ENCODE data around the gene LRP6.

Gene LRP6

GRCh38 chr12:12207746-12208145 is 59.1 kb downstream of the LRP6 start:
- Histone ChIP-seq H3K36me3 (ENCODE audit: control insufficient read depth in 5 of 5, insufficient read depth in 5 of 5, low read length in 5 of 5) (no peaks in the 10 kb centered on the region), H3K27ac (ENCODE audit: low read depth, low read length) (no peak overlapping the region), H3K4me3 (ENCODE audit: low read depth in 1 of 5, low read length in 5 of 5) (no peak overlapping the region), H3K4me1 (ENCODE audit: control insufficient read depth in 5 of 5, insufficient read depth in 5 of 5, low read length in 5 of 5) (no peaks in the 10 kb centered on the region), H3K9ac (ENCODE audit: low read length in 5 of 5) (no peak overlapping the region), H3K9me3 (ENCODE audit: control insufficient read depth in 5 of 5, low read length in 5 of 5) (no peaks in the 10 kb centered on the region), H3K27me3 (ENCODE audit: control insufficient read depth in 5 of 5, insufficient read depth in 4 of 5, low read length in 5 of 5) (no peaks in the 10 kb centered on the region)

- H3K27ac ChIP-seq (ENCODE audit: low read depth, low read length) = no peak overlapping the region
- H3K9ac ChIP-seq (ENCODE audit: low read length in 5 of 5) = no peak overlapping the region
- H3K36me3 ChIP-seq (ENCODE audit: control insufficient read depth in 5 of 5, insufficient read depth in 5 of 5, low read length in 5 of 5) = peaks cover 0 to 5% (median 3%) of the 10 kb centered on the region in 5 donors
- no peaks in the 10 kb centered on the region for H3K9me3 ChIP-seq (ENCODE audit: control insufficient read depth in 5 of 5, low read length in 5 of 5)
- H3K27me3 ChIP-seq (ENCODE audit: control insufficient read depth in 5 of 5, insufficient read depth in 4 of 5, low read length in 5 of 5) = no peaks in the 10 kb centered on the region
- no peak overlapping the region for H3K4me3 ChIP-seq (ENCODE audit: low read depth in 1 of 5, low read length in 5 of 5)
- no peaks in the 10 kb centered on the region for H3K4me1 ChIP-seq (ENCODE audit: control insufficient read depth in 5 of 5, insufficient read depth in 5 of 5, low read length in 5 of 5)
Measured at GRCh38 chr12:12206776-12207388, 60.0 kb downstream of the LRP6 start.

- Histone ChIP-seq H3K4me3 (ENCODE audit: low read depth in 1 of 5, low read length in 5 of 5) (no peak overlapping the region), H3K9me3 (ENCODE audit: control insufficient read depth in 5 of 5, low read length in 5 of 5) (peaks cover 0 to 4% (median 2%) of the 10 kb centered on the region in 5 donors), H3K9ac (ENCODE audit: low read length in 5 of 5) (no peak overlapping the region), H3K36me3 (ENCODE audit: control insufficient read depth in 5 of 5, insufficient read depth in 5 of 5, low read length in 5 of 5) (peaks cover 0 to 8% (median 8%) of the 10 kb centered on the region in 5 donors), H3K27ac (ENCODE audit: low read depth, low read length) (no peak overlapping the region), H3K4me1 (ENCODE audit: control insufficient read depth in 5 of 5, insufficient read depth in 5 of 5, low read length in 5 of 5) (no peaks in the 10 kb centered on the region), H3K27me3 (ENCODE audit: control insufficient read depth in 5 of 5, insufficient read depth in 4 of 5, low read length in 5 of 5) (no peaks in the 10 kb centered on the region)
Measured at GRCh38 chr12:12202747-12203146, 64.1 kb downstream of the LRP6 start.

GRCh38 chr12:12202105-12202504 is 64.7 kb downstream of the LRP6 start:
- H3K27me3 ChIP-seq (ENCODE audit: control insufficient read depth in 5 of 5, insufficient read depth in 4 of 5, low read length in 5 of 5) = no peaks in the 10 kb centered on the region
- peaks cover 0 to 8% (median 8%) of the 10 kb centered on the region in 5 donors for H3K36me3 ChIP-seq (ENCODE audit: control insufficient read depth in 5 of 5, insufficient read depth in 5 of 5, low read length in 5 of 5)
- H3K4me3 ChIP-seq (ENCODE audit: low read depth in 1 of 5, low read length in 5 of 5) = no peak overlapping the region
- peaks cover 0 to 11% (median 2%) of the 10 kb centered on the region in 5 donors for H3K9me3 ChIP-seq (ENCODE audit: control insufficient read depth in 5 of 5, low read length in 5 of 5)
- no peak overlapping the region for H3K9ac ChIP-seq (ENCODE audit: low read length in 5 of 5)
- H3K4me1 ChIP-seq (ENCODE audit: control insufficient read depth in 5 of 5, insufficient read depth in 5 of 5, low read length in 5 of 5) = no peaks in the 10 kb centered on the region
- no peak overlapping the region for H3K27ac ChIP-seq (ENCODE audit: low read depth, low read length)

- Histone ChIP-seq H3K4me3 (ENCODE audit: low read depth in 1 of 5, low read length in 5 of 5) (no peak overlapping the region), H3K9ac (ENCODE audit: low read length in 5 of 5) (no peak overlapping the region), H3K27me3 (ENCODE audit: control insufficient read depth in 5 of 5, insufficient read depth in 4 of 5, low read length in 5 of 5) (no peaks in the 10 kb centered on the region), H3K36me3 (ENCODE audit: control insufficient read depth in 5 of 5, insufficient read depth in 5 of 5, low read length in 5 of 5) (peaks cover 0 to 8% (median 8%) of the 10 kb centered on the region in 5 donors), H3K9me3 (ENCODE audit: control insufficient read depth in 5 of 5, low read length in 5 of 5) (peaks cover 0 to 11% (median 2%) of the 10 kb centered on the region in 5 donors), H3K27ac (ENCODE audit: low read depth, low read length) (no peak overlapping the region), H3K4me1 (ENCODE audit: control insufficient read depth in 5 of 5, insufficient read depth in 5 of 5, low read length in 5 of 5) (no peaks in the 10 kb centered on the region)
Measured at GRCh38 chr12:12201274-12201758, 65.5 kb downstream of the LRP6 start.

- Histone ChIP-seq H3K36me3 (ENCODE audit: control insufficient read depth in 5 of 5, insufficient read depth in 5 of 5, low read length in 5 of 5) (peaks cover 0 to 8% (median 8%) of the 10 kb centered on the region in 5 donors), H3K27me3 (ENCODE audit: control insufficient read depth in 5 of 5, insufficient read depth in 4 of 5, low read length in 5 of 5) (no peaks in the 10 kb centered on the region)
Measured at GRCh38 chr12:12200363-12200762, 66.5 kb downstream of the LRP6 start.

GRCh38 chr12:12198124-12198523 is 68.7 kb downstream of the LRP6 start:
- H3K9me3 ChIP-seq (ENCODE audit: control insufficient read depth in 5 of 5, low read length in 5 of 5) = peaks cover 2 to 11% (median 7%) of the 10 kb centered on the region in 5 donors
- H3K9ac ChIP-seq (ENCODE audit: low read length in 5 of 5) = no peak overlapping the region
- peaks cover 0 to 8% (median 8%) of the 10 kb centered on the region in 5 donors for H3K36me3 ChIP-seq (ENCODE audit: control insufficient read depth in 5 of 5, insufficient read depth in 5 of 5, low read length in 5 of 5)
- H3K4me1 ChIP-seq (ENCODE audit: control insufficient read depth in 5 of 5, insufficient read depth in 5 of 5, low read length in 5 of 5) = no peaks in the 10 kb centered on the region
- H3K4me3 ChIP-seq (ENCODE audit: low read depth in 1 of 5, low read length in 5 of 5) = no peak overlapping the region
- no peak overlapping the region for H3K27ac ChIP-seq (ENCODE audit: low read depth, low read length)
- H3K27me3 ChIP-seq (ENCODE audit: control insufficient read depth in 5 of 5, insufficient read depth in 4 of 5, low read length in 5 of 5) = no peaks in the 10 kb centered on the region

More at GRCh38 chr12:12200363-12200762, 66.5 kb downstream of the LRP6 start:
- H3K4me3 ChIP-seq (ENCODE audit: low read depth in 1 of 5, low read length in 5 of 5) = no peak overlapping the region
- no peak overlapping the region for H3K9ac ChIP-seq (ENCODE audit: low read length in 5 of 5)
- no peak overlapping the region for H3K27ac ChIP-seq (ENCODE audit: low read depth, low read length)
- H3K4me1 ChIP-seq (ENCODE audit: control insufficient read depth in 5 of 5, insufficient read depth in 5 of 5, low read length in 5 of 5) = no peaks in the 10 kb centered on the region
- H3K9me3 ChIP-seq (ENCODE audit: control insufficient read depth in 5 of 5, low read length in 5 of 5) = peaks cover 0 to 11% (median 3%) of the 10 kb centered on the region in 5 donors

GRCh38 chr12:12197128-12197527 is 69.7 kb downstream of the LRP6 start:
- Histone ChIP-seq H3K4me1 (ENCODE audit: control insufficient read depth in 5 of 5, insufficient read depth in 5 of 5, low read length in 5 of 5) (no peaks in the 10 kb centered on the region), H3K27ac (ENCODE audit: low read depth, low read length) (no peak overlapping the region), H3K9me3 (ENCODE audit: control insufficient read depth in 5 of 5, low read length in 5 of 5) (peaks cover 2 to 11% (median 7%) of the 10 kb centered on the region in 5 donors), H3K36me3 (ENCODE audit: control insufficient read depth in 5 of 5, insufficient read depth in 5 of 5, low read length in 5 of 5) (peaks cover 0 to 7% (median 6%) of the 10 kb centered on the region in 5 donors), H3K9ac (ENCODE audit: low read length in 5 of 5) (no peak overlapping the region), H3K4me3 (ENCODE audit: low read depth in 1 of 5, low read length in 5 of 5) (no peak overlapping the region), H3K27me3 (ENCODE audit: control insufficient read depth in 5 of 5, insufficient read depth in 4 of 5, low read length in 5 of 5) (no peaks in the 10 kb centered on the region)

GRCh38 chr12:12195516-12195915 is 71.3 kb downstream of the LRP6 start:
- Histone ChIP-seq H3K4me3 (ENCODE audit: low read depth in 1 of 5, low read length in 5 of 5) (no peak overlapping the region), H3K27me3 (ENCODE audit: control insufficient read depth in 5 of 5, insufficient read depth in 4 of 5, low read length in 5 of 5) (no peaks in the 10 kb centered on the region), H3K36me3 (ENCODE audit: control insufficient read depth in 5 of 5, insufficient read depth in 5 of 5, low read length in 5 of 5) (peaks cover 0 to 3% (median 0%) of the 10 kb centered on the region in 5 donors), H3K4me1 (ENCODE audit: control insufficient read depth in 5 of 5, insufficient read depth in 5 of 5, low read length in 5 of 5) (no peaks in the 10 kb centered on the region), H3K9me3 (ENCODE audit: control insufficient read depth in 5 of 5, low read length in 5 of 5) (peaks cover 2 to 11% (median 7%) of the 10 kb centered on the region in 5 donors), H3K27ac (ENCODE audit: low read depth, low read length) (no peak overlapping the region), H3K9ac (ENCODE audit: low read length in 5 of 5) (no peak overlapping the region)

GRCh38 chr12:12195081-12195480 is 71.8 kb downstream of the LRP6 start:
- Histone ChIP-seq H3K4me3 (ENCODE audit: low read depth in 1 of 5, low read length in 5 of 5) (no peak overlapping the region), H3K27me3 (ENCODE audit: control insufficient read depth in 5 of 5, insufficient read depth in 4 of 5, low read length in 5 of 5) (no peaks in the 10 kb centered on the region), H3K4me1 (ENCODE audit: control insufficient read depth in 5 of 5, insufficient read depth in 5 of 5, low read length in 5 of 5) (no peaks in the 10 kb centered on the region), H3K27ac (ENCODE audit: low read depth, low read length) (no peak overlapping the region), H3K9me3 (ENCODE audit: control insufficient read depth in 5 of 5, low read length in 5 of 5) (peaks cover 2 to 11% (median 7%) of the 10 kb centered on the region in 5 donors), H3K9ac (ENCODE audit: low read length in 5 of 5) (no peak overlapping the region), H3K36me3 (ENCODE audit: control insufficient read depth in 5 of 5, insufficient read depth in 5 of 5, low read length in 5 of 5) (peaks cover 0 to 3% (median 0%) of the 10 kb centered on the region in 5 donors)

All from subcutaneous abdominal adipose tissue (tissue), 5 donors.